GM23338 (cell line): ENCODE results near the gene ZNF496. TPM values are rescaled to one million over a fixed set of nuclear protein-coding genes. Genes with fewer than 3 reads are reported as not detected.
A peak's percentile ranks its signal among the peaks of the same experiment; 100 is the strongest.

Experiments
- ATAC-seq: fragments of 200-7000 bp; cut with Tn5 transposase; 3 replicates; pipeline ENCODE4 v1.9.1; 2020
- DNase-seq: peaks from one replicate; pipeline ENCODE4 v3.0.0-alpha.2; 2015; ENCODE audit warnings: low spot score
- H2AFZ ChIP-seq: fragments of 200-600 bp; sonication (generic); 2 replicates; pipeline ENCODE4 v1.8.0; 2016; ENCODE audit warnings: antibody characterized with exemption, mild to moderate bottlenecking, moderate library complexity
- H3F3A ChIP-seq: fragments of 200-600 bp; sonication (generic); replicated peaks from 2 replicates; pipeline ENCODE4 v1.8.0; 2017; ENCODE audit warnings: antibody characterized with exemption, mixed run types, low read depth
- H3K27ac ChIP-seq: fragments of 200-600 bp; sonication (generic); 2 replicates; pipeline ENCODE4 v1.6.1; 2016; ENCODE audit warnings: low read depth
- H3K27me3 ChIP-seq: fragments of 200-600 bp; sonication (generic); 2 replicates; pipeline ENCODE4 v1.8.0; 2016; ENCODE audit warnings: mild to moderate bottlenecking, mixed run types, moderate library complexity; ENCODE audit not compliant: insufficient read depth
- H3K36me3 ChIP-seq: fragments of 200-600 bp; sonication (generic); 2 replicates; pipeline ENCODE4 v1.8.0; 2016; ENCODE audit warnings: mild to moderate bottlenecking; ENCODE audit not compliant: insufficient read depth
- H3K4me1 ChIP-seq: fragments of 200-600 bp; sonication (generic); 2 replicates; pipeline ENCODE4 v1.8.0; 2016; ENCODE audit warnings: mild to moderate bottlenecking, moderate library complexity; ENCODE audit not compliant: insufficient read depth
- H3K4me2 ChIP-seq: fragments of 200-600 bp; sonication (generic); 2 replicates; pipeline ENCODE4 v1.7.1; 2017; ENCODE audit warnings: mixed run types
- H3K4me3 ChIP-seq: fragments of 200-600 bp; sonication (generic); 2 replicates; pipeline ENCODE4 v1.6.1; 2016; ENCODE audit warnings: mixed run types
- H3K79me2 ChIP-seq: fragments of 200-600 bp; sonication (generic); replicated peaks from 2 replicates; pipeline ENCODE4 v1.8.0; 2017; ENCODE audit warnings: mild to moderate bottlenecking; ENCODE audit not compliant: insufficient read depth
- H3K9me2 ChIP-seq: fragments of 200-600 bp; sonication (generic); 2 replicates; pipeline ENCODE4 v1.8.0; 2017; ENCODE audit not compliant: insufficient read depth
- H4K20me1 ChIP-seq: fragments of 200-600 bp; sonication (generic); replicated peaks from 2 replicates; pipeline ENCODE4 v1.8.0; 2017; ENCODE audit warnings: mild to moderate bottlenecking; ENCODE audit not compliant: insufficient read depth
- H3K27ac Mint-ChIP-seq: 2 replicates; pipeline ENCODE4 v1.8.0; 2020; ENCODE audit warnings: inconsistent platforms, mild to moderate bottlenecking, moderate library complexity, mixed read lengths
- H3K27me3 Mint-ChIP-seq: 3 replicates; pipeline ENCODE4 v1.8.0; 2022; ENCODE audit warnings: low read depth, mild to moderate bottlenecking, moderate library complexity, mixed read lengths, inconsistent platforms; ENCODE audit not compliant: insufficient read depth, poor library complexity
- H3K36me3 Mint-ChIP-seq: 3 replicates; pipeline ENCODE4 v1.8.0; 2021; ENCODE audit warnings: low read depth, mild to moderate bottlenecking, inconsistent platforms, moderate library complexity, mixed read lengths
- H3K4me1 Mint-ChIP-seq: 3 replicates; pipeline ENCODE4 v1.8.0; 2020; ENCODE audit warnings: mild to moderate bottlenecking, inconsistent platforms, mixed read lengths
- H3K4me3 Mint-ChIP-seq: 3 replicates; pipeline ENCODE4 v1.8.0; 2021; ENCODE audit warnings: moderate library complexity, mild to moderate bottlenecking, inconsistent platforms, mixed read lengths
- H3K9me3 Mint-ChIP-seq: 3 replicates; pipeline ENCODE4 v1.8.0; 2020; ENCODE audit warnings: moderate library complexity, mild to moderate bottlenecking, inconsistent platforms, mixed read lengths
- CREB1 ChIP-seq: fragments of 250-450 bp; sonication (Bioruptor Pico); IDR thresholded peaks from 2 replicates; pipeline ENCODE4 v1.5.0; 2020; ENCODE audit warnings: low read depth, mild to moderate bottlenecking, moderate library complexity
- EZH2 ChIP-seq: fragments of 200-600 bp; sonication (generic); IDR thresholded peaks from one replicate; pipeline ENCODE4 v1.8.0; 2017; ENCODE audit warnings: antibody characterized with exemption, mild to moderate bottlenecking, low read depth; ENCODE audit not compliant: unreplicated experiment
- EZH2phosphoT487 ChIP-seq: fragments of 200-600 bp; sonication (generic); IDR thresholded peaks from one replicate; pipeline ENCODE4 v1.8.1; 2018; ENCODE audit warnings: antibody characterized with exemption; ENCODE audit not compliant: unreplicated experiment
- JUNB ChIP-seq: IDR thresholded peaks from one replicate; pipeline ENCODE4 v1.6.1; 2016; ENCODE audit warnings: antibody characterized with exemption; ENCODE audit not compliant: unreplicated experiment
- POLR2AphosphoS5 ChIP-seq: IDR thresholded peaks from 2 replicates; pipeline ENCODE4 v1.6.1; 2016; ENCODE audit warnings: antibody characterized with exemption, low read depth
- STAT1 ChIP-seq: IDR thresholded peaks from one replicate; pipeline ENCODE4 v1.6.1; 2016; ENCODE audit warnings: antibody characterized with exemption; ENCODE audit not compliant: unreplicated experiment
- ZNF114 ChIP-seq: fragments of 250-450 bp; sonication (Bioruptor Pico); IDR thresholded peaks from 2 replicates; pipeline ENCODE4 v1.5.0; 2020; ENCODE audit warnings: mild to moderate bottlenecking, moderate library complexity
- ZNF331 ChIP-seq: fragments of 250-450 bp; sonication (Bioruptor Pico); IDR thresholded peaks from 2 replicates; pipeline ENCODE4 v1.5.0; 2020; ENCODE audit warnings: low read depth, mild to moderate bottlenecking, moderate library complexity
- polyA plus RNA-seq: library from polyadenylated mRNA; unstranded; fragments of >200 nt; fragmentation: Nextera tagmentation; extraction: Ambion mirVana; gene quantifications from 2 replicates; pipeline ENCODE4 v1.2.1, GENCODE V29; 2016
- total RNA-seq: library from RNA; depleted of rRNA; stranded (reverse); fragments of >200 nt; shearing (Covaris generic); gene quantifications from 2 replicates; pipeline ENCODE4 v1.2.3, GENCODE V29; 2014
- TF ChIP-seq, protein P1 (sequence below): fragments of 250-450 bp; sonication (Bioruptor Pico); IDR thresholded peaks from 2 replicates; pipeline ENCODE4 v1.5.0; 2020; ENCODE audit warnings: mild to moderate bottlenecking, moderate library complexity
- TF ChIP-seq, protein P2 (sequence below): IDR thresholded peaks from one replicate; pipeline ENCODE4 v1.6.1; 2018; ENCODE audit warnings: antibody characterized with exemption; ENCODE audit not compliant: unreplicated experiment
- TF ChIP-seq, protein P3 (sequence below): IDR thresholded peaks from 2 replicates; pipeline ENCODE4 v1.6.1; 2016; ENCODE audit warnings: antibody characterized with exemption

Gene ZNF496
- total and polyA plus RNA-seq, 2 experiments from 2014 or later: 22.0 to 127 TPM

DNA sequence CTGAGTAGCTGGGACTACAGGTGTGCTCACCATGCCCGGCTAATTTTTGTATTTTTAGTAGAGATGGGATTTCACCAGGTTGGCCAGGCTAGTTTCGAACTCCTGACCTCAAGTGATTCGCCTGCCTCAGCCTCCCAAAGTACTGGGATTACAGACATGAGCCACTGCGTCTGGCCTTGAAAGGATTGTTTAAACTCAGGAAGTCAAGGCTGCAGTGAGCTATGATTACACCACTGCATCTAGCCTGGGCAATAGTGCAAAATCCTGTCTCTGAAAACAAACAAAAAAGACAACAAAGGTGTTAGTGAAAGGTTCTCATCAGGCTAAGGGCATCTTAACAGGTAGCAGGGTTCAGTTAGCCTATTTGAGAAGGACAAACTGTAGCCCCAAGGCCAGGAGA, 14.2 kb upstream of the ZNF496 start:
- Histone ChIP-seq H3K79me2 (0 out of 2 replicates have a peak, but pooled peaks cover 3% of the 10 kb centered on the region), H2AFZ (no peak overlapping the region), H3K9me2 (no peaks in the 10 kb centered on the region), H3F3A (no peaks in the 10 kb centered on the region), H4K20me1 (no peaks in the 10 kb centered on the region; the same call in none of the 2 replicates), H3K4me1 (peaks cover 8% of the 10 kb centered on the region; the same call in 1 of the 2 replicates), H3K4me2 (no peak overlapping the region), H3K27ac (peak overlapping the region; percentile 45; the same call in 1 of the 2 replicates), H3K36me3 (peaks cover 4% of the 10 kb centered on the region; the same call in 1 of the 2 replicates), H3K27me3 (no peaks in the 10 kb centered on the region), H3K4me3 (no peak overlapping the region)
- DNase-seq (no peak), ATAC-seq (no peak)
- Mint-ChIP-seq H3K4me1 (0 out of 3 replicates have a peak, but pooled peaks cover 8% of the 10 kb centered on the region), H3K9me3 (peaks cover 10% of the 10 kb centered on the region), H3K27ac (no peak overlapping the region), H3K27me3 (peaks cover 8% of the 10 kb centered on the region), H3K36me3 (peaks cover 26% of the 10 kb centered on the region), H3K4me3 (no peak overlapping the region; the same call in 2 of the 3 replicates)
- TF ChIP-seq ZNF331 (CRISPR knock-in tag): no peak
- TF ChIP-seq EZH2phosphoT487: no peak
- TF ChIP-seq, protein P1, sequence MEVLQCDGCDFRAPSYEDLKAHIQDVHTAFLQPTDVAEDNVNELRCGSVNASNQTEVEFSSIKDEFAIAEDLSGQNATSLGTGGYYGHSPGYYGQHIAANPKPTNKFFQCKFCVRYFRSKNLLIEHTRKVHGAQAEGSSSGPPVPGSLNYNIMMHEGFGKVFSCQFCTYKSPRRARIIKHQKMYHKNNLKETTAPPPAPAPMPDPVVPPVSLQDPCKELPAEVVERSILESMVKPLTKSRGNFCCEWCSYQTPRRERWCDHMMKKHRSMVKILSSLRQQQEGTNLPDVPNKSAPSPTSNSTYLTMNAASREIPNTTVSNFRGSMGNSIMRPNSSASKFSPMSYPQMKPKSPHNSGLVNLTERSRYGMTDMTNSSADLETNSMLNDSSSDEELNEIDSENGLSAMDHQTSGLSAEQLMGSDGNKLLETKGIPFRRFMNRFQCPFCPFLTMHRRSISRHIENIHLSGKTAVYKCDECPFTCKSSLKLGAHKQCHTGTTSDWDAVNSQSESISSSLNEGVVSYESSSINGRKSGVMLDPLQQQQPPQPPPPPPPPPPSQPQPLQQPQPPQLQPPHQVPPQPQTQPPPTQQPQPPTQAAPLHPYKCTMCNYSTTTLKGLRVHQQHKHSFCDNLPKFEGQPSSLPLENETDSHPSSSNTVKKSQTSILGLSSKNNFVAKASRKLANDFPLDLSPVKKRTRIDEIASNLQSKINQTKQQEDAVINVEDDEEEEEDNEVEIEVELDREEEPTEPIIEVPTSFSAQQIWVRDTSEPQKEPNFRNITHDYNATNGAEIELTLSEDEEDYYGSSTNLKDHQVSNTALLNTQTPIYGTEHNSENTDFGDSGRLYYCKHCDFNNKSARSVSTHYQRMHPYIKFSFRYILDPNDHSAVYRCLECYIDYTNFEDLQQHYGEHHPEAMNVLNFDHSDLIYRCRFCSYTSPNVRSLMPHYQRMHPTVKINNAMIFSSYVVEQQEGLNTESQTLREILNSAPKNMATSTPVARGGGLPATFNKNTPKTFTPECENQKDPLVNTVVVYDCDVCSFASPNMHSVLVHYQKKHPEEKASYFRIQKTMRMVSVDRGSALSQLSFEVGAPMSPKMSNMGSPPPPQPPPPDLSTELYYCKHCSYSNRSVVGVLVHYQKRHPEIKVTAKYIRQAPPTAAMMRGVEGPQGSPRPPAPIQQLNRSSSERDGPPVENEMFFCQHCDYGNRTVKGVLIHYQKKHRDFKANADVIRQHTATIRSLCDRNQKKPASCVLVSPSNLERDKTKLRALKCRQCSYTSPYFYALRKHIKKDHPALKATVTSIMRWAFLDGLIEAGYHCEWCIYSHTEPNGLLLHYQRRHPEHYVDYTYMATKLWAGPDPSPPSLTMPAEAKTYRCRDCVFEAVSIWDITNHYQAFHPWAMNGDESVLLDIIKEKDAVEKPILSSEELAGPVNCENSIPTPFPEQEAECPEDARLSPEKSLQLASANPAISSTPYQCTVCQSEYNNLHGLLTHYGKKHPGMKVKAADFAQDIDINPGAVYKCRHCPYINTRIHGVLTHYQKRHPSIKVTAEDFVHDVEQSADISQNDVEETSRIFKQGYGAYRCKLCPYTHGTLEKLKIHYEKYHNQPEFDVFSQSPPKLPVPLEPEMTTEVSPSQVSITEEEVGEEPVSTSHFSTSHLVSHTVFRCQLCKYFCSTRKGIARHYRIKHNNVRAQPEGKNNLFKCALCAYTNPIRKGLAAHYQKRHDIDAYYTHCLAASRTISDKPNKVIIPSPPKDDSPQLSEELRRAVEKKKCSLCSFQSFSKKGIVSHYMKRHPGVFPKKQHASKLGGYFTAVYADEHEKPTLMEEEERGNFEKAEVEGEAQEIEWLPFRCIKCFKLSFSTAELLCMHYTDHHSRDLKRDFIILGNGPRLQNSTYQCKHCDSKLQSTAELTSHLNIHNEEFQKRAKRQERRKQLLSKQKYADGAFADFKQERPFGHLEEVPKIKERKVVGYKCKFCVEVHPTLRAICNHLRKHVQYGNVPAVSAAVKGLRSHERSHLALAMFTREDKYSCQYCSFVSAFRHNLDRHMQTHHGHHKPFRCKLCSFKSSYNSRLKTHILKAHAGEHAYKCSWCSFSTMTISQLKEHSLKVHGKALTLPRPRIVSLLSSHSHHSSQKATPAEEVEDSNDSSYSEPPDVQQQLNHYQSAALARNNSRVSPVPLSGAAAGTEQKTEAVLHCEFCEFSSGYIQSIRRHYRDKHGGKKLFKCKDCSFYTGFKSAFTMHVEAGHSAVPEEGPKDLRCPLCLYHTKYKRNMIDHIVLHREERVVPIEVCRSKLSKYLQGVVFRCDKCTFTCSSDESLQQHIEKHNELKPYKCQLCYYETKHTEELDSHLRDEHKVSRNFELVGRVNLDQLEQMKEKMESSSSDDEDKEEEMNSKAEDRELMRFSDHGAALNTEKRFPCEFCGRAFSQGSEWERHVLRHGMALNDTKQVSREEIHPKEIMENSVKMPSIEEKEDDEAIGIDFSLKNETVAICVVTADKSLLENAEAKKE (CRISPR knock-in tag): no peak
- no peak for TF ChIP-seq JUNB
- no peak for TF ChIP-seq POLR2AphosphoS5
- no peak for TF ChIP-seq CREB1
- no peak for TF ChIP-seq EZH2
- TF ChIP-seq, protein P2, sequence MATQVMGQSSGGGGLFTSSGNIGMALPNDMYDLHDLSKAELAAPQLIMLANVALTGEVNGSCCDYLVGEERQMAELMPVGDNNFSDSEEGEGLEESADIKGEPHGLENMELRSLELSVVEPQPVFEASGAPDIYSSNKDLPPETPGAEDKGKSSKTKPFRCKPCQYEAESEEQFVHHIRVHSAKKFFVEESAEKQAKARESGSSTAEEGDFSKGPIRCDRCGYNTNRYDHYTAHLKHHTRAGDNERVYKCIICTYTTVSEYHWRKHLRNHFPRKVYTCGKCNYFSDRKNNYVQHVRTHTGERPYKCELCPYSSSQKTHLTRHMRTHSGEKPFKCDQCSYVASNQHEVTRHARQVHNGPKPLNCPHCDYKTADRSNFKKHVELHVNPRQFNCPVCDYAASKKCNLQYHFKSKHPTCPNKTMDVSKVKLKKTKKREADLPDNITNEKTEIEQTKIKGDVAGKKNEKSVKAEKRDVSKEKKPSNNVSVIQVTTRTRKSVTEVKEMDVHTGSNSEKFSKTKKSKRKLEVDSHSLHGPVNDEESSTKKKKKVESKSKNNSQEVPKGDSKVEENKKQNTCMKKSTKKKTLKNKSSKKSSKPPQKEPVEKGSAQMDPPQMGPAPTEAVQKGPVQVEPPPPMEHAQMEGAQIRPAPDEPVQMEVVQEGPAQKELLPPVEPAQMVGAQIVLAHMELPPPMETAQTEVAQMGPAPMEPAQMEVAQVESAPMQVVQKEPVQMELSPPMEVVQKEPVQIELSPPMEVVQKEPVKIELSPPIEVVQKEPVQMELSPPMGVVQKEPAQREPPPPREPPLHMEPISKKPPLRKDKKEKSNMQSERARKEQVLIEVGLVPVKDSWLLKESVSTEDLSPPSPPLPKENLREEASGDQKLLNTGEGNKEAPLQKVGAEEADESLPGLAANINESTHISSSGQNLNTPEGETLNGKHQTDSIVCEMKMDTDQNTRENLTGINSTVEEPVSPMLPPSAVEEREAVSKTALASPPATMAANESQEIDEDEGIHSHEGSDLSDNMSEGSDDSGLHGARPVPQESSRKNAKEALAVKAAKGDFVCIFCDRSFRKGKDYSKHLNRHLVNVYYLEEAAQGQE: no peak
- TF ChIP-seq ZNF114: no peak
- TF ChIP-seq, protein P3, sequence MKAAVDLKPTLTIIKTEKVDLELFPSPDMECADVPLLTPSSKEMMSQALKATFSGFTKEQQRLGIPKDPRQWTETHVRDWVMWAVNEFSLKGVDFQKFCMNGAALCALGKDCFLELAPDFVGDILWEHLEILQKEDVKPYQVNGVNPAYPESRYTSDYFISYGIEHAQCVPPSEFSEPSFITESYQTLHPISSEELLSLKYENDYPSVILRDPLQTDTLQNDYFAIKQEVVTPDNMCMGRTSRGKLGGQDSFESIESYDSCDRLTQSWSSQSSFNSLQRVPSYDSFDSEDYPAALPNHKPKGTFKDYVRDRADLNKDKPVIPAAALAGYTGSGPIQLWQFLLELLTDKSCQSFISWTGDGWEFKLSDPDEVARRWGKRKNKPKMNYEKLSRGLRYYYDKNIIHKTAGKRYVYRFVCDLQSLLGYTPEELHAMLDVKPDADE: no peak
- no peak for TF ChIP-seq STAT1
